ENCODE measurements around the gene METTL25.

Gene METTL25

DNA sequence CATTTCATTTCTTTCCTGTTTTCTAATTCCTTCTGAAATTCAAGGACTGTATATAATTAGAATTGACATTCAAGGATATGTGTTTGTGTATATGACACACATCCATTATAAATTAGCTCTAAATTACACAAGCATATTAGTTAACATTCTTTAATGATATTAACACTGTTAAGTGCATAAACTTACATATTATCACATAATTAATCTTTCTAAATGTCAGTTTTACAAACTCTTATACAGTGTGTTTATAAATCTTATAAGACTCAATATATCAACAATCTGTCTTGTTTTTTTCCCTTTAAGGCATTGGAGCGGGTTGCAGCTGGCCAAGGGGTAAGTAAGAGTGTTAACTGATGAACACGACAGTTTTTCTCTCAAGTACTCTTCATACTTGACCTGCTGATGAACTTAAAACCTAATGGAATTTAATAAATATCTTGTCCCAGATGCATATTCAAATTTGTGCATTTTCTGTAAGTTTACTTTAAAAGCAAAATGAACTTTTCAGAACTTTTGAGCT is 76.1 kb downstream of the METTL25 start:
- no peaks in the 10 kb centered on the region for H3K27me3 ChIP-seq
- no peak overlapping the region for H3K27ac ChIP-seq
- TF ChIP-seq, protein P1, sequence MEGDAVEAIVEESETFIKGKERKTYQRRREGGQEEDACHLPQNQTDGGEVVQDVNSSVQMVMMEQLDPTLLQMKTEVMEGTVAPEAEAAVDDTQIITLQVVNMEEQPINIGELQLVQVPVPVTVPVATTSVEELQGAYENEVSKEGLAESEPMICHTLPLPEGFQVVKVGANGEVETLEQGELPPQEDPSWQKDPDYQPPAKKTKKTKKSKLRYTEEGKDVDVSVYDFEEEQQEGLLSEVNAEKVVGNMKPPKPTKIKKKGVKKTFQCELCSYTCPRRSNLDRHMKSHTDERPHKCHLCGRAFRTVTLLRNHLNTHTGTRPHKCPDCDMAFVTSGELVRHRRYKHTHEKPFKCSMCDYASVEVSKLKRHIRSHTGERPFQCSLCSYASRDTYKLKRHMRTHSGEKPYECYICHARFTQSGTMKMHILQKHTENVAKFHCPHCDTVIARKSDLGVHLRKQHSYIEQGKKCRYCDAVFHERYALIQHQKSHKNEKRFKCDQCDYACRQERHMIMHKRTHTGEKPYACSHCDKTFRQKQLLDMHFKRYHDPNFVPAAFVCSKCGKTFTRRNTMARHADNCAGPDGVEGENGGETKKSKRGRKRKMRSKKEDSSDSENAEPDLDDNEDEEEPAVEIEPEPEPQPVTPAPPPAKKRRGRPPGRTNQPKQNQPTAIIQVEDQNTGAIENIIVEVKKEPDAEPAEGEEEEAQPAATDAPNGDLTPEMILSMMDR (IDR thresholded peaks at IDR 0.05): no peak
- H3K4me3 ChIP-seq: no peak overlapping the region
- no peak for DNase-seq
- no peaks in the 10 kb centered on the region for H3K4me1 ChIP-seq
- intact Hi-C loops (cut with DNase I; ENCODE audit: low total_unique reads): no loop called here
- H3K36me3 ChIP-seq: peaks cover 0 to 19% (median 5%) of the 10 kb centered on the region in 3 donors
- no peaks in the 10 kb centered on the region for H3K9me3 ChIP-seq

- no peak overlapping the region for H3K4me3 ChIP-seq
- no peak overlapping the region for H3K27ac ChIP-seq
- TF ChIP-seq, protein P1 (IDR thresholded peaks at IDR 0.05): no peak
- peaks cover 9 to 29% (median 12%) of the 10 kb centered on the region in 3 donors for H3K36me3 ChIP-seq
- no peaks in the 10 kb centered on the region for H3K4me1 ChIP-seq
- intact Hi-C loops (cut with DNase I; ENCODE audit: low total_unique reads): no loop called here
- no peaks in the 10 kb centered on the region for H3K27me3 ChIP-seq
- no peaks in the 10 kb centered on the region for H3K9me3 ChIP-seq
- no peak for DNase-seq
Measured at GRCh38 chr12:82436354-82436753, 78.0 kb downstream of the METTL25 start.

DNA sequence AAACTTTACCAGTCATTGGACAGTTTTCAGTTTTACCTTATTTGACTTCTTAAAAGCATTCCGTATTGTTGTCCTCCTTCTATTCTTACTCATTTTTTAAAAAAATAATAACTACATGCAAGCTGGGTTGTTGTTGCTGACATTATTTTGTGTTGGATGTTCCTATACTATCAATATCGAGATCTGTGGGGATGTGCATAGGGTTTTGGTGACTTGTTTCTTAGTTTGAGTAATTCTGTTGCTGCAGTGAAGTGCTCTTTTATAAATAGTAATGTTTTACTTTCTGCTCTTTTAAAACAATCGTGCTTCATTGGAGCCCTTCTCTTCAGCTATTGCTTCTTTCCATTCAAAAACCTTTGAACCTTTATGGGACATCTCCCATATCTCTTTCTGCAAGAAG is 79.4 kb downstream of the METTL25 start:
- no peak for DNase-seq
- no peaks in the 10 kb centered on the region for H3K9me3 ChIP-seq
- H3K36me3 ChIP-seq: peaks cover 14 to 29% (median 22%) of the 10 kb centered on the region in 3 donors
- no peak overlapping the region for H3K4me3 ChIP-seq
- intact Hi-C loops (cut with DNase I; ENCODE audit: low total_unique reads): no loop called here
- H3K27ac ChIP-seq: no peak overlapping the region
- TF ChIP-seq, protein P1 (IDR thresholded peaks at IDR 0.05): no peak
- H3K27me3 ChIP-seq: no peaks in the 10 kb centered on the region
- no peaks in the 10 kb centered on the region for H3K4me1 ChIP-seq

GRCh38 chr12:82438356-82438755 is 80.0 kb downstream of the METTL25 start:
- H3K9me3 ChIP-seq: no peaks in the 10 kb centered on the region
- H3K27me3 ChIP-seq: no peaks in the 10 kb centered on the region
- H3K4me3 ChIP-seq: no peak overlapping the region
- DNase-seq: no peak
- TF ChIP-seq, protein P1 (IDR thresholded peaks at IDR 0.05): no peak
- no peak overlapping the region for H3K27ac ChIP-seq
- no peaks in the 10 kb centered on the region for H3K4me1 ChIP-seq
- peaks cover 14 to 29% (median 22%) of the 10 kb centered on the region in 3 donors for H3K36me3 ChIP-seq
- intact Hi-C loops (cut with DNase I; ENCODE audit: low total_unique reads): no loop called here

- intact Hi-C loops (cut with DNase I; ENCODE audit: low total_unique reads): no loop called here
- Histone ChIP-seq H3K4me1 (no peaks in the 10 kb centered on the region), H3K36me3 (peaks cover 25 to 38% (median 29%) of the 10 kb centered on the region in 3 donors), H3K4me3 (no peak overlapping the region), H3K27me3 (no peaks in the 10 kb centered on the region), H3K9me3 (no peaks in the 10 kb centered on the region), H3K27ac (no peak overlapping the region)
- DNase-seq: no peak
- TF ChIP-seq, protein P1 (IDR thresholded peaks at IDR 0.05): no peak
Measured at GRCh38 chr12:82440885-82441284, 82.6 kb downstream of the METTL25 start.

Measured in tibial artery (tissue), 4 donors.